ENCODE measurements around the gene OSCP1.

Gene OSCP1

GRCh38 chr1:36380782-36381181, 69.5 kb downstream of the OSCP1 start:
- DNase-seq = no peak

GRCh38 chr1:36380143-36380619, 70.1 kb downstream of the OSCP1 start:
- no peak for DNase-seq

- DNase-seq = no peak
Measured at GRCh38 chr1:36377791-36378492, 72.3 kb downstream of the OSCP1 start.

- DNase-seq = no peak
Measured at GRCh38 chr1:36372617-36373016, 77.6 kb downstream of the OSCP1 start.

- peak; percentile 82 for DNase-seq
Measured at GRCh38 chr1:36369061-36369861, 81.0 kb downstream of the OSCP1 start.

Measured in effector CD4-positive, alpha-beta T cell (primary cell).